ENCODE results near the gene DIPK2A. TPM values are rescaled to one million over a fixed set of nuclear protein-coding genes. Genes with fewer than 3 reads are reported as not detected.

DIPK2A gene
- total RNA-seq, 1 experiment from 2014 or later: 25.2 TPM

DNA sequence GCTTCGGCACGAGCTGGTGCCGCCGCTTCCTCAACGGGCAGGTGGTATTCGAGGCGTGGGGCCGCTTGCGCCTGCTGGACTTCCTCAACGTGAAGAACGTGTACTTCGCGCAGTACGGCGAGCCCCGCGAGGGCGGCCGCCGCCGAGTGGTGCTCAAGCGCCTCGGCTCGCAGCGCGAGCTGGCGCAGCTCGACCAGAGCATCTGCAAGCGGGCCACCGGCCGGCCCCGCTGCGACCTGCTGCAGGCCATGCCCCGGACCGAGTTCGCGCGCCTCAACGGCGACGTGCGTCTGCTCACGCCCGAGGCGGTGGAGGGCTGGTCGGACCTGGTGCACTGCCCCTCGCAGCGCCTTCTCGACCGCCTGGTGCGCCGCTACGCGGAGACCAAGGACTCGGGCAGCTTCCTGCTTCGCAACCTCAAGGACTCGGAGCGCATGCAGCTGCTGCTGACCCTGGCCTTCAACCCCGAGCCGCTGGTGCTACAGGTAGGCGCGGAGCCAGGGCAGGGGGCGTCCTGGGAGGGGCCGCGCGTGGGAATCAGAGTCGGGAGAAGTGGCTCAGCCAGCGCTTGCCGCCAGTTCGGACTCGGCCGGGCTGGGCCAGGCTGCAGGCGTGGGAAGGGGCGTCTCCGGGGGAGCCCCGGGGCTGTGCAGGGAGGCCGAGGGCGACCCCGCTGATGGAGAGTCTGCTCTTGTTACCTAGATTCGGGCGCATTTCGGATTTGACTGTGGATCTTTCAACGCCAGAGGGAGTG, 1.1 kb downstream of the DIPK2A start:
- DNase-seq (ENCODE audit: low read depth): peak; percentile 65
- in situ Hi-C loops (cut with HindIII; ENCODE audit: low pct_unique_long_range_greater_than_20kb, low sequenced_read_pairs): no loop called here

DNA sequence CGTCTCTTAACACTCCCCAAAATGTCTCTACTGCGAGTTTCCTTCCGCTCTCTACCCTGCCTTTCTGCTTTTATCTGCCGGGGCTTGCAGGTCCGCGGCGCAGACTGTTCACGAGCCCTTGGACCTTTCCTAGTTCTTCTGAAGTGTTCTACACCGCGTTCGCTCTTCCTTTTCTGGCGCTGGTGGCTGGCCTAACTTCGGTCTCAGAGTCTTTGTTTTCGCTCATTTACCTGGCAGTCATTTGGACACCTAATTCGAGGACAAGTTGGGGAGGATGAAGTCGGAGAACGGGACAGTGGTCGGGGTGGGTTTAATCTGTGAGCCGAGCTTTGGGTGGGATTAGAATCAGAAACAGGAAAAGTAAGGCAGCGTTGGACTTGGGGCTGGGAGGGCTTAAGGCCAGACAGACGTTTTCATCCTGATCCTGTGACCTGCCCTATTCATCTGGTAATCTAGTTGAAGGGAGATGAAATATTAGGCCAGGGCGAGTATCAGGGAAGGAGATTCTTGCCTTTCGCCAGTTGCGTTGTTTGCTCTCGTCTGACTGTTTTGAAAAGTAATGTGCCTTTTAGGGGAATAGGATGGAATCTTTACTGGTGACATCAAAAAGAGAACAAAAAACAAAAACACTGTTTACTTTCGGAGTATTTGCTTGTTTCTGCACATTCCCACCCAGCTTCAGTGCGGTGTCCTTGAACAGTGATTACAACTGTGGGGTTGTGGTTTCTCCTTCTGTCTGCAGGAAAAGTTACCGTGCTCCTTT, 1.8 kb downstream of the DIPK2A start:
- DNase-seq (ENCODE audit: low read depth): no peak
- in situ Hi-C loops (cut with HindIII; ENCODE audit: low pct_unique_long_range_greater_than_20kb, low sequenced_read_pairs): no loop called here

DNA sequence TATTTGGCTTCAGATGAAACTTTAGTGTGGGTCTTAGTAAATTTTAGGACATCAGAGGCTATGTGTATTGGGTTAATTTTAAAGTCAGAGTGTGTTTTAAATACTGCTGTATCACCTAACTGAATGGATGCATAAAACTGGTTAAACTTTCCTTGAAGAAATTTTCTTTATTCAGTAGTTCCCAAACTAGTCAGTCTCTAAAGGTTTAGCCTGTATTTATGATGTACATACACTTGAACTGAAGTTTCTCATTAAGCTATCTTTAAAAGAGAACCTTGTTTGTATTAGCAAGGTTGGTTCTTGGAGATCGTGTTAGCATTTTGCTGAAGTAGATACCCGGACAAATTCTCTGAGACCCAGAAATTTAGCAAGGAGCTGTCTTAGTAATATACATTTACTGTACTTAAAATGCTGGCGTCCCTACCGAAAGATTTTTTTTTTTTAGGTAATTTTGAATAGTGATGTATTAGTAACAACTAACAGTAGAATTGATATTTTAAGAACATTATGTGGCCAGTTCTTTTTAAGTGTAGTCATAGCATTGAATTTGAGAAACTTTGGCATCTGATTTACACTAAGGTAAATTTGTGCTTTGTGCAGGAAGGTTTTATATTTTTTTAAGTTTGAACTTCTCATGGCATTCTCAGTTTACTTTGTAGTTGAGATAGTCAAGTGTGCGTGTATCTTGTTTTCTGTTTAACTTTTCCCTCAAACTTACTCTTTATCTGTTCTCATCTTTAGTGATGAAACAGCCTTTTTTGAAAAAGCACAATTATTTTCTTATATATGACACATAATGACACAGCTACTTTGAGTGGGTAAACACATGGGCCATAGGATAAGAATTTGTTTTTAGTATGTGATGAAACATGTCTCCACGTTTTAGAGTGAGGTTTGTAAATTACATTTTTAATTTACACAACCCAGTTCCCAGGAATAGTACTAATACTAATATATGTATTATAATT, 2.9 kb downstream of the DIPK2A start:
- in situ Hi-C loops (cut with HindIII; ENCODE audit: low pct_unique_long_range_greater_than_20kb, low sequenced_read_pairs): no loop called here
- peak; percentile 8 for DNase-seq (ENCODE audit: low read depth)

DNA sequence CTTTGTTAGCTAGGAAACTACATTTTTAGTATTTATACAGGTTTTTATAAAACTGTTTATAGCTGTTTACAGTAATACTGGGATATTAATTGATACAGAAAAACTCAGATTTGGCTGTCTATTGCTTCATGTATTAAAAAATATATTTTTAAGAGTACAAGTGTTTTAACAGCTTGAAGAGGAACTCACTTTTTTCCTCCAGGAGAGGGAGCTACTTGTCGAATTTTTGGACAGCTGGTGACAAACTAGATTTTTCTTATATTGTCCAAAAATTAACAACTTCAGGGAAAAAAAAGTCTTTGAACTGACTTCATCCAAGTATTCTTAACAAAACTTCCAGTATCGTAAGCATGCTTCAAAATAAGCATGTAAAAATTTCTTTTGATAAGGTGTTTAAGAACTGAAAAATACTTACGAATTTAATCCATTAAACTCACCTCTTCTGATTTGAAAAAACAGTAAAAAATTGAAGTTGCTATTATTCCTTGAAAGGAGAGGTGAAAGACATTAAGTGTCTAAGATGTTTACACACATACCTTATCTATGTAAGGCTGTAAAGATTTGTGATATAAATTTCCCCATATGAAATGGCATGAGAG, 4.0 kb downstream of the DIPK2A start:
- peak; percentile 40 for DNase-seq (ENCODE audit: low read depth)
- in situ Hi-C loops (cut with HindIII; ENCODE audit: low pct_unique_long_range_greater_than_20kb, low sequenced_read_pairs): no loop called here

DNA sequence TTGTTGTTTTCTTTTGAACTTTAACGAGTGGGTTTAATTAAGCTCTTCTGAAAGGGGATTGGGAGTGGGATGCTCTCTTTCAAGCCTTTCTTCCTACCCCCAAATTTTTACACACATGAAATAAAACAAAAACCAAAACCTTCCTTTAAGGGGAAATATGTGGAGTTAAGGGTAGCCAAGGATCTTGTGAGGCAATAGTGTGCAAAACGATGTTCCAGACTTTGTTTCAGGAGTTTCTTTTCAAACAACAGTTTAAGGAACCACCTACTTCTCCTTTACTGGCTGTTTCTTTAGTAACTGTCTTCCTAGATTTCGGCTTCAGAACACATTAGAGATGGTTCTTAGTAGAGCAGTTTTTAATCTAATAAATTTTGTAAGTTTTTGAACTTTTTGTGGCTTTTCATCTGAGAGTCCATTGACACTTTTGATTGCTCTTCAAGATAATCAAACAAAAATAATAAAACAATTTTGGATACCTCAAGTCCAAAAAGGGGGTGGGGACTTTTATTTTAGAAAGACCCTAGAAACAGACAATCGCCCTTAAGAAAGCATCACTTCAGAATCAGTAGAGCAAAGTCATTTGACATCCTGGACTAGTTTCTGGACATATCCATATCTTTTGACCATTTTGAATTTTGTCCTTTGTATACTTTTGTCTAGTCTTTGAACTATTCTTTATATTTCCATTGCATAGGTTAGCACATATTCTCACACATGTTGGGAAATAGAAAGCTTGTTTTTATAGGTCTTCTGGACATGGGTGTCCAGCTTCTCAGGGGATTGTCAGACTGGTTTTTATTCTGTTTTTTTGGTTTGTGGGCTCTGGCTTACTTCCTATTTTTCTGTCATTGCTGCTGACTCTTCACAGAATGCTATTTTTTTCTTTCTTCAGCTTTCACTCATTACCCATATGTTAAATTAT, 6.0 kb downstream of the DIPK2A start:
- DNase-seq (ENCODE audit: low read depth): no peak
- in situ Hi-C loops (cut with HindIII; ENCODE audit: low pct_unique_long_range_greater_than_20kb, low sequenced_read_pairs): no loop called here

DNA sequence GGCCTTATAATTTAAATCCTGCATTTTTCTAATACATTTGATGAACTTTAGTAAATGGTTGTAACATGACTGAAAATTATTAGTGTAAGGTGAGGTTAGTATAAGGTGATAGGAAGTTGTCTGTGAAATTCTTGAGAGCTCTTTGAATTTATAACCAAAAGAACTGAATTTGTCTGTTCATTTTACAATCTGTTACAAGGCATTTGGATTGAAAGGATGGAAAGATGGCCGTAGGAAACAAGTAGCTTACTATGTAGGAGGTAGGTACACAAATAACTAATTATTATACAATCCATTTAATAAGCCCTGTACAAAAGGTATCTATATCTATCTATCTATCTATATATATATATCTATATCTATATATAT, 6.6 kb downstream of the DIPK2A start:
- no peak for DNase-seq (ENCODE audit: low read depth)
- in situ Hi-C loops (cut with HindIII; ENCODE audit: low pct_unique_long_range_greater_than_20kb, low sequenced_read_pairs): no loop called here

DNA sequence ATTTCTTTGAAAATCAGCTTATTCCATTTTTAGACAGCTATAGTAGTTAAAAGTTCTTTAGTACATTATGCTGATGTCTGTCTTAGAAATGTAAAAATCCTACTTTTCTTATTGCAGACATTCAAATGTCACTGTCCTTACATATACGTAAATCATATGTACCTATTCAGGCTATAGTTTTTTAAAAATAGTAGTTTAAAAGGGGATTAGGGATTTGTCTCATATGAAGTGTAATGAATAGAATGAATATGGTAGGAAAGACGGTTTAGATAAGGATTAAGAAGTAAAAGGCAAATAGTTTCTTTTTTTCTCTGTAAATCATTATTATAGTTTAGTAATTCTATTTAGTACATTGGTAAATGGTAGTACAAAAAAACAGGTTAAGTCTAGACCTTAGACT, 7.4 kb downstream of the DIPK2A start:
- in situ Hi-C loops (cut with HindIII; ENCODE audit: low pct_unique_long_range_greater_than_20kb, low sequenced_read_pairs): no loop called here
- DNase-seq (ENCODE audit: low read depth): no peak

DNA sequence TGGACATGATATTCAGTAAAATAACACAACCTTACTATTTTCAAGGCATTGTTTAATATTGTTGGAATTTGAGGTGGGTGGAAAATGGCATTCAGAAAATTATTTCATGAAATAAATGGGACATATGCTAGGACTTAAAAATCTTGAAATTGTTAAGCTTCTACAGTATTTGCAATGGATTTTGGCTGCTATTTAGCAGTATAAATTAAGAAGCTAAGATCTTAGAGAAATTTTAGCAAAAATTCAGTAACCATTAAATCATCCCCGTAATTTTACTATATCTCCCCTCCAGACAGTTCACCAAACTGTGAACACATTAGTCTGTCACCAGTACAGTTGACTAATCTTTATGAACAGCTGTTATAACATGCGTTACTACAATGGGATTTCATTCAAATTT, 8.2 kb downstream of the DIPK2A start:
- DNase-seq (ENCODE audit: low read depth): no peak
- in situ Hi-C loops (cut with HindIII; ENCODE audit: low pct_unique_long_range_greater_than_20kb, low sequenced_read_pairs): no loop called here

DNA sequence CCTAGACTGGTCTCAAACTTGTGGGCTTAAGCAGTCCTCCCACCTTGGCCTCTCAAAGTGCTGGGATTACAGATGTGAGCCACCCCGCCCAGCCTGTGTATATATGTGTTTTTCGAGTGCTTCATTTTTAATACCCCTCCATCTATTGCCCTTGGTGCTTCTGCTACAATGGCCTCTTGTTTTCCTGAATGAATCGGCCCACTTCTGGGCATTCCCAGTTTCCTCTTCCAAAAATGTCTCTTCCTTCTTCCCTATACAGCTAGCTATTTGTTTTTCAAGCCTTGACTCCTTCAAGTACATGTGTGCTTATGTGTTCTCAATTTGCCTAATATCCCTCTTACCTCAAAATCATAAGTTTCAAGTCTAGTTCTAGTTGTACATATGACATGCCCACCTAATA, 16.7 kb downstream of the DIPK2A start:
- no peak for DNase-seq (ENCODE audit: low read depth)
- in situ Hi-C loops (cut with HindIII; ENCODE audit: low pct_unique_long_range_greater_than_20kb, low sequenced_read_pairs): no loop called here

DNA sequence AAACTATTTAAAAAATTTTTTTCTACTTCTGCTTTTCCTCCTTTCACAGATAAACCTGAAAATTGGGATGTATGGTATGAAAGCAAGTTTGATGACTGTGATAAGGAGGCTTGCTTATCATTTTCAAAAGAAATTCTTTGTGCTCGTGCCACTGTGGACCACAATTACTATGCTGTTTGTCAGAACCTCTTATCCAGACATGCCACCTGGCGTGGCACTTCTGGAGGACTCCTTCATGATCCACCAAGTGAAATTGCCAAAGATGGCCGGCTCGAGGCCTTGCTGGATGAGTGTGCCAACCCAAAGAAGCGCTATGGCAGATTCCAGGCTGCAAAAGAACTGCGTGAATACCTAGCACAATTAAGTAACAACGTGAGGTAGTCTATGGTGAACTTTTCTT, 17.8 kb downstream of the DIPK2A start:
- in situ Hi-C loops (cut with HindIII; ENCODE audit: low pct_unique_long_range_greater_than_20kb, low sequenced_read_pairs): no loop called here
- DNase-seq (ENCODE audit: low read depth): no peak

DNA sequence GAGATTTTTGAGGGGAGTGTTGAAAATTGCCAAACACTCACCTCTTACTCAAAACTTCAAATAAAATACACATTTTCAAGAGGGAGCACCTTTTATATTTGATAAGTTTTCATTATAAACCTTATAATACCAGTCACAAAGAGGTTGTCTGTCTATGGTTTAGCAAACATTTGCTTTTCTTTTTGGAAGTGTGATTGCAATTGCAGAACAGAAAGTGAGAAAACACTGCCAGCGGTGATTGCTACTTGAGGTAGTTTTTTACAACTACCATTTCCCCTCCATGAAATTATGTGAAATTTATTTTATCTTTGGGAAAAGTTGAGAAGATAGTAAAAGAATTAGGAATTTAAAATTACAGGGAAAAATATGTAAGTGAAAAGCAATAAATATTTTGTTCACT, 20.1 kb downstream of the DIPK2A start:
- no peak for DNase-seq (ENCODE audit: low read depth)
- in situ Hi-C loops (cut with HindIII; ENCODE audit: low pct_unique_long_range_greater_than_20kb, low sequenced_read_pairs): no loop called here

DNA sequence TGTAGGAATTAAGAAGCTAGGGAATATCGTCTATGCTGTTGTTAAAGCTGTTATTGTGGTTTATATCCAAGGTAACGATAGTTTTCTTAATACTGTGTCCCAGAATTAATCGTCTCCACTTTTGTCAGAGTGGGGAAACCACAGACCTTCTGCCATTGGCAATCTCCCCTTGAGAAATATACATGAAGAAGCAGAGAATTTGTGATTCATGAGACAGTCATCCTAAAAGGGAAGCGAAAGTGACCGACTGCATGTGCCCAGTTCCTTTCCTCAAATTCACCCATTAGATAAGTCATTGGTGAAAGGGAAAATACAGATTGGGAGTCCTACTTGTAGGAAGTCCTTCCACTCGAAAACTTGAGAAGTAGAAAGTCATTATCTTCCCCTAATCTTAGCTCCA, 26.6 kb downstream of the DIPK2A start:
- in situ Hi-C loops (cut with HindIII; ENCODE audit: low pct_unique_long_range_greater_than_20kb, low sequenced_read_pairs): no loop called here
- no peak for DNase-seq (ENCODE audit: low read depth)

DNA sequence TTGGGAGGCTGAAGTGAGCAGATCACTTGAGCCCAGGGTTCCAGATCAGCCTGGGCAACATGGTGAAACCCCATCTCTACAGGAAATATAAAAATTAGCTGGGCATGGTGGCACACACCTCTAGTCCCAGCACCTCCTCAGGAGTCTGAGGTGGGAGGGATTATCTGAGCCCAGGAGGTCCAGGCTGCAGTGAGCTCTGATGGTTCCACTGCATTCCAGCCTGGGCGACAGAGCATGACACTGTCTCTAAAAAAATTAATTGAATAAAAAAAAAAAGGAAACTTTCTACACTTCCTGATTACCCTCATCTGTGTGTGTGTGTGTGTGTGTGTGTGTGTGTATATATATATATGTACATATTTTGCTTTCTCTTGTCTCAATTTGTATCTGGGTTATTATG, 31.4 kb downstream of the DIPK2A start:
- DNase-seq (ENCODE audit: low read depth): peak; percentile 22
- in situ Hi-C loops (cut with HindIII; ENCODE audit: low pct_unique_long_range_greater_than_20kb, low sequenced_read_pairs): no loop called here

DNA sequence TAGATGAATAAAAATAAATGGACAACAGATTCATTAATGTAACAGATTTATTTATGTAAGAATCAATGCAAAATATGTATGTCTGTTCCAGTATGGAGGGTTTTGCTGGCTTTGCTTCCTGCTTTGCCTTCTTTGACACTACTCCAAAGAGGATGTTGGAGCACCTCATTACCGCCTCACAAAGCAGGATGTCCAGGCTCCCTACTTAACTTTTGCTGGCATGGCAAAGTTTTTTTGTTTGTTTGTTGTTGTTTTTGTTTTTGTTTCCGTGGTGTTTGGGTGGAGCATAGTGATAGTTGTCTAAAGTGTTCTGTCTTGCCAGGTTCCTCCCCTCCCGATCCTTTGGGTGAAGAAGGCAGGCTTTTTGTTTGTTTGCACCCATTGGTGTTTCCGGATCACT, 38.7 kb downstream of the DIPK2A start:
- in situ Hi-C loops (cut with HindIII; ENCODE audit: low pct_unique_long_range_greater_than_20kb, low sequenced_read_pairs): no loop called here

DNA sequence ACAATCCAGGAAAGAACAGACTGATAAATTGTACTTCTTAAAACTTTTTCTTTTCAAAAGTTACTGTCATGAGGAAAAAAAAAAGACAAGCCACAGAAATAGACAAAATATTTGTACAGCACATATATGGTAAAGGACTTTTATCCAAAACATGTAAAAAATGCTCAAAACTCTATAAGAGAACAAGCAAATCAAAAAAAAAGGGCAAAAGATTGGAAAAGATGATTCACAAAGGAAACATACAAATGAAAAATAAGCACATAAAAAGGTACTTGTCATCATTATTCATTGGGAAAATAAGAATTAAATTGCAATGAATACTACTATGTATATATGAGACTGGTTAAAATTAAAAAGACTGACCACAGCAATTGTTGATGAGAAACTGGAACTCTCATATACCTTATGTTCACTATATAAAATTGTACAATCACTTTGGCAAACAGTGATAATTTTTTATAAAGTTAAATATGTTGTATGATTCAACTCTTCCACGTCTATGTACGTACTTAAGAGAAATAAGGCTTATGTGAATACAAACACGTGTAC, 39.7 kb downstream of the DIPK2A start:
- no peak for DNase-seq (ENCODE audit: low read depth)

More for the DNA sequence above, 38.7 kb downstream of the DIPK2A start:
- no peak for DNase-seq (ENCODE audit: low read depth)

DNA sequence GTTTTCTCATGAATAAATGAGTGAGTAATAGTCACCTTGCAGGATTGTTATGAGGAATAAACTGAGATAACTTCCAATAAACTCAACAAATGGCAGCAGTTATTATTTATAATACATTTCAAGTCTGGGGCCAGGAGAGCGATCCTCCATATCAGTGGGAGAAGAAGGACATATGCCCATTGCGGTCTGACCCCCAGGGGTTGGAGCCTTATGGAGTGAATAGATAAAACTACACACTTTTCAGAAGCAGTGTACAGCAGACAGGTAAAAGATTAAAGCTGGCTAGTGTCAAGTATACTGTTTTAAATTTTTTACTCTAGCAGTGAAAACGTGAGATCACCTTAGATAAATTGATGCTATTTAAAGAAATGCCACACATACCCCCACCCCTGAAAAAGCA, 43.5 kb downstream of the DIPK2A start:
- in situ Hi-C loops (cut with HindIII; ENCODE audit: low pct_unique_long_range_greater_than_20kb, low sequenced_read_pairs): no loop called here

More for the DNA sequence above, 39.7 kb downstream of the DIPK2A start:
- in situ Hi-C loops (cut with HindIII; ENCODE audit: low pct_unique_long_range_greater_than_20kb, low sequenced_read_pairs): no loop called here

DNA sequence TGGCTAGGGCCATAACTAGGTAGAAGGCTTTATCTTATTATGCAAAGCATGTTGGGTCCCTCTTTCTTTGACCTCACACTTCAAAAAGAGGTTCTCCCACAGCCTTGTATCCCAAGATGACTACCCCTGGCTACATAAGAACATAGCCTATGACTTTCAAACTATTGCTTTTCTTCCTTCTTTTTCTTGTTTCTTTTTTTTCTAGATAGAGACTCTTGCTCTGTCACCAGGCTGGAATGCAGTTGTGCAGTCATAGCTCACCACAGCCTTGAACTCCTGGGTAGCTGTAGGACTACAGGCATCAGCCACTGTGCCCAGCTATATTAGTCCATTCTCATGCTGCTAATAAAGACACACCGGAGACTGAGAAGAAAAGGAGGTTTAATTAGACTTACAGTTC, 47.2 kb downstream of the DIPK2A start:
- no peak for DNase-seq (ENCODE audit: low read depth)
- in situ Hi-C loops (cut with HindIII; ENCODE audit: low pct_unique_long_range_greater_than_20kb, low sequenced_read_pairs): no loop called here

More for the DNA sequence above, 43.5 kb downstream of the DIPK2A start:
- no peak for DNase-seq (ENCODE audit: low read depth)
